ENCODE data around the gene ABI3BP. TPM values are rescaled to one million over a fixed set of nuclear protein-coding genes. Genes with fewer than 3 reads are reported as not detected.

Gene ABI3BP
- total RNA-seq, 5 donors from 2014 or later (not counting 1 experiment from before 2014, with no cell fraction given), result 0.18 to 0.66 (median 0.43) TPM; not detected in 2

- peaks cover 0 to 3% of the 10 kb centered on the region in 2 experiments for H3K27me3 ChIP-seq (replicated peaks in 1 of 2; ENCODE audit: control insufficient read depth in 2 of 2, extremely low read depth in 1 of 2, insufficient read depth in 2 of 2, low read length in 1 of 2)
- H3K4me1 Mint-ChIP-seq, result no peaks in the 10 kb centered on the region
- no peaks in the 10 kb centered on the region for H3K36me3 Mint-ChIP-seq
- WGBS (ENCODE audit: insufficient coverage), result 67% methylated on average over 1 of the region's 2 CpGs
- no peak for ATAC-seq (replicated peaks in 1 of 4)
- H3K27me3 Mint-ChIP-seq, result peaks cover 15 to 31% of the 10 kb centered on the region in 2 donors
- no peaks in the 10 kb centered on the region for H3K9me3 Mint-ChIP-seq
- no peaks in the 10 kb centered on the region for H3K4me1 ChIP-seq (ENCODE audit: control insufficient read depth in 1 of 2, extremely low read depth in 1 of 2, insufficient read depth in 2 of 2, low read length in 2 of 2)
- H3K9me3 ChIP-seq, result no peaks in the 10 kb centered on the region
- H3K36me3 ChIP-seq (ENCODE audit: control insufficient read depth in 2 of 2, extremely low read depth in 1 of 2, insufficient read depth in 1 of 2, low read length in 1 of 2), result no peaks in the 10 kb centered on the region
- DNase-seq, result no peak
- H3K27ac ChIP-seq (ENCODE audit: low read length), result no peak overlapping the region
- no peak overlapping the region for H3K4me3 ChIP-seq (ENCODE audit: control insufficient read depth in 1 of 2, extremely low read depth in 1 of 2, low read length in 1 of 2)
- CTCF ChIA-PET, result no interaction called here
- H3K27ac Mint-ChIP-seq, result no peak overlapping the region
- H3K4me3 Mint-ChIP-seq, result no peak overlapping the region
- POLR2A ChIA-PET, result no interaction called here
Observed at GRCh38 chr3:100831629-100832028, 161.6 kb downstream of the ABI3BP start.

GRCh38 chr3:100830931-100831330 lies 162.3 kb downstream of the ABI3BP start:
- H3K27me3 ChIP-seq (replicated peaks in 1 of 2; ENCODE audit: control insufficient read depth in 2 of 2, extremely low read depth in 1 of 2, insufficient read depth in 2 of 2, low read length in 1 of 2), result peaks cover 0 to 3% of the 10 kb centered on the region in 2 experiments
- H3K27ac ChIP-seq (ENCODE audit: low read length), result no peak overlapping the region
- no peaks in the 10 kb centered on the region for H3K4me1 ChIP-seq (ENCODE audit: control insufficient read depth in 1 of 2, extremely low read depth in 1 of 2, insufficient read depth in 2 of 2, low read length in 2 of 2)
- ChIA-PET CTCF (no interaction called here), POLR2A (no interaction called here)
- no peak for ATAC-seq (replicated peaks in 1 of 4)
- Mint-ChIP-seq H3K4me1 (no peaks in the 10 kb centered on the region), H3K27me3 (peaks cover 15 to 30% of the 10 kb centered on the region in 2 donors), H3K9me3 (no peaks in the 10 kb centered on the region), H3K4me3 (no peak overlapping the region), H3K27ac (no peak overlapping the region), H3K36me3 (no peaks in the 10 kb centered on the region)
- H3K4me3 ChIP-seq (ENCODE audit: control insufficient read depth in 1 of 2, extremely low read depth in 1 of 2, low read length in 1 of 2), result no peak overlapping the region
- no peak for DNase-seq
- no peaks in the 10 kb centered on the region for H3K9me3 ChIP-seq
- no peaks in the 10 kb centered on the region for H3K36me3 ChIP-seq (ENCODE audit: control insufficient read depth in 2 of 2, extremely low read depth in 1 of 2, insufficient read depth in 1 of 2, low read length in 1 of 2)

DNA sequence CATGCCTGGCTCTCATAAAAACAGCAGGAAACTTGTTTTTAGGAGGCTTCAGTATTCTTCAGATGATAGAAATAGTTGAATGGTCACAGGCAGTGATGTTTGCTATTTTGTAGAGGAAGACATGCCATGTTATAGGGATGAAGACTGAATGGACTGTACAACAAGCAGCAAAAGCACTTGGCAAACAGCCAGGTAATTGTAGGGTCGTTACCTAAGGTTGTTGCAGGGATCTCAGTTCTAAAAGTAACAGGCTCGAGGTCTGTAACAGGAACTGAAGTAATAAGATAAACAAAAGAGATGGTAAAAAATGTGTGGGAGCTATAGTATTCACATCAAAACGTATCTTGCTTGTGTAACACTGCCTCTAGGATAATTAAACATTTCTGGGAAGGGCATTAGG lies 167.6 kb downstream of the ABI3BP start:
- H3K9me3 Mint-ChIP-seq, result no peaks in the 10 kb centered on the region
- CTCF ChIA-PET, result no interaction called here
- WGBS (ENCODE audit: insufficient coverage), result no CpG with 5 or more reads among the region's 3 CpGs

GRCh38 chr3:100815583-100815982 lies 177.6 kb downstream of the ABI3BP start:
- Histone ChIP-seq H3K4me3 (ENCODE audit: control insufficient read depth in 1 of 2, extremely low read depth in 1 of 2, low read length in 1 of 2) (no peak overlapping the region), H3K4me1 (ENCODE audit: control insufficient read depth in 1 of 2, extremely low read depth in 1 of 2, insufficient read depth in 2 of 2, low read length in 2 of 2) (no peaks in the 10 kb centered on the region), H3K27me3 (replicated peaks in 1 of 2; ENCODE audit: control insufficient read depth in 2 of 2, extremely low read depth in 1 of 2, insufficient read depth in 2 of 2, low read length in 1 of 2) (no peaks in the 10 kb centered on the region), H3K9me3 (no peaks in the 10 kb centered on the region), H3K36me3 (ENCODE audit: control insufficient read depth in 2 of 2, extremely low read depth in 1 of 2, insufficient read depth in 1 of 2, low read length in 1 of 2) (no peaks in the 10 kb centered on the region), H3K27ac (ENCODE audit: low read length) (no peak overlapping the region)
- ChIA-PET CTCF (no interaction called here), POLR2A (no interaction called here)
- Mint-ChIP-seq H3K9me3 (no peaks in the 10 kb centered on the region), H3K36me3 (no peaks in the 10 kb centered on the region), H3K4me3 (no peak overlapping the region), H3K27ac (no peak overlapping the region), H3K27me3 (peaks cover 5 to 6% of the 10 kb centered on the region in 2 donors), H3K4me1 (no peaks in the 10 kb centered on the region)
- DNase-seq (no peak), ATAC-seq (replicated peaks in 1 of 4) (no peak)
- WGBS (ENCODE audit: insufficient coverage), result 63% methylated on average over 1 of the region's 3 CpGs

More for the DNA sequence above, 167.6 kb downstream of the ABI3BP start:
- Mint-ChIP-seq H3K4me3 (no peak overlapping the region), H3K36me3 (no peaks in the 10 kb centered on the region), H3K27ac (no peak overlapping the region), H3K4me1 (no peaks in the 10 kb centered on the region), H3K27me3 (peaks cover 13 to 29% of the 10 kb centered on the region in 2 donors)
- Histone ChIP-seq H3K27me3 (replicated peaks in 1 of 2; ENCODE audit: control insufficient read depth in 2 of 2, extremely low read depth in 1 of 2, insufficient read depth in 2 of 2, low read length in 1 of 2) (peaks cover 0 to 3% of the 10 kb centered on the region in 2 experiments), H3K9me3 (no peaks in the 10 kb centered on the region), H3K4me3 (ENCODE audit: control insufficient read depth in 1 of 2, extremely low read depth in 1 of 2, low read length in 1 of 2) (no peak overlapping the region), H3K4me1 (ENCODE audit: control insufficient read depth in 1 of 2, extremely low read depth in 1 of 2, insufficient read depth in 2 of 2, low read length in 2 of 2) (no peaks in the 10 kb centered on the region), H3K27ac (ENCODE audit: low read length) (no peak overlapping the region), H3K36me3 (ENCODE audit: control insufficient read depth in 2 of 2, extremely low read depth in 1 of 2, insufficient read depth in 1 of 2, low read length in 1 of 2) (no peaks in the 10 kb centered on the region)
- ATAC-seq (replicated peaks in 1 of 4), result no peak
- POLR2A ChIA-PET, result no interaction called here
- no peak for DNase-seq

DNA sequence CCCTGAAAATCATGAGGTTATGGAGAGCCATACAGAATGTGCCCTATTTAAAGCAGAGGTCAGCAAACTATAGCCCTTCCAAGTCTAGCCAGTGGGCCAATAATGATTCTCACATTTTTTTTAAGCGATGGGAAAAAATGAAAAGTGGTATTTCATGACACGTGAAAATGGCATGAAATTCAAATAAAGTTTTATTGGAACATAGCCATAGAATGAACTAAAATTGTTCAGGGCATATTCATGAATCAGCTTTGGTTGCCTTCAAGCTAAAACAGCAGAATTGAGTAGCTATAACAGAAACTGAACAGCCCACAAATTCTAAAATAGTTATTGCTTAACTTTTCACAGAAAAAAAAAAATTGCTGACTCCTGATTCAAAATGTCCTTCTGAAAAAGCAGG lies 179.4 kb downstream of the ABI3BP start:
- Mint-ChIP-seq H3K9me3 (no peaks in the 10 kb centered on the region), H3K4me1 (no peaks in the 10 kb centered on the region), H3K4me3 (no peak overlapping the region), H3K27ac (no peak overlapping the region), H3K36me3 (no peaks in the 10 kb centered on the region), H3K27me3 (peaks cover 4 to 12% of the 10 kb centered on the region in 2 donors)
- Histone ChIP-seq H3K4me1 (ENCODE audit: control insufficient read depth in 1 of 2, extremely low read depth in 1 of 2, insufficient read depth in 2 of 2, low read length in 2 of 2) (no peaks in the 10 kb centered on the region), H3K27ac (ENCODE audit: low read length) (no peak overlapping the region), H3K9me3 (no peaks in the 10 kb centered on the region), H3K36me3 (ENCODE audit: control insufficient read depth in 2 of 2, extremely low read depth in 1 of 2, insufficient read depth in 1 of 2, low read length in 1 of 2) (no peaks in the 10 kb centered on the region), H3K27me3 (replicated peaks in 1 of 2; ENCODE audit: control insufficient read depth in 2 of 2, extremely low read depth in 1 of 2, insufficient read depth in 2 of 2, low read length in 1 of 2) (no peaks in the 10 kb centered on the region), H3K4me3 (ENCODE audit: control insufficient read depth in 1 of 2, extremely low read depth in 1 of 2, low read length in 1 of 2) (no peak overlapping the region)
- DNase-seq, result no peak
- ChIA-PET POLR2A (no interaction called here), CTCF (no interaction called here)
- no peak for ATAC-seq (replicated peaks in 1 of 4)
- 79% methylated on average over 2 of the region's 2 CpGs for WGBS (ENCODE audit: insufficient coverage)

DNA sequence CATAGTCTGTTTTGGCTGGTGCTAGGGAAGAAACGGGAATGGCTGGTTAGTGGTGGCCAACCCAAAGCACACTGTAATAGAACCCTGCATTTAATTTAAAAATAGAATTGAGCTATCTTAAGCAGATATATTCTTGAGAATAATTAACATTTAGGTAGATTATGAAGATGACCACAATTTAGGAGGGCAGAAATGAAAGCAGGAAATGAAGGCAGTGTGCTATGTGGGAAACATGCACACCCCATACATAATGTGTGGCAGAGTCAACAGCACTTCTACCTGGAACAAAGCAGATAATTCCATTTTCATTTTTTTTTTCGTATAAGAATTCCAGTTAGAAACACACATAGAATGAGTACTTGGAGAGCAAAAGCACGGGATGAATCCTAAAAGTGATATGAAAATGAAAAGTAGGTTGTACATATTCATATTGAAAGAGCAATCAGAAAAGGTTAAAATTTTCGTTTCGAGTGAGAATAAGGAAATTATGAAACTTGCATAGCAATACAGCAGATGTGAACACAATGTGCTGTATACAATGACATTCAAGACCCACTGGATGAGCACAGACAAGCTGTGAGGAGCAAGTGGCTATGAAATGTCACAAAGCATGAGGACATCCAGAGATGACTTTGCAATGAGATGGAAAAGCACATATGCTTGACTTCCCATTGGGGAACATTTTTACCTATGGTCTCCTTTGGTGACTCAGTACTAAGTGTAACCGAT lies 181.3 kb downstream of the ABI3BP start:
- Histone ChIP-seq H3K9me3 (no peaks in the 10 kb centered on the region), H3K36me3 (ENCODE audit: control insufficient read depth in 2 of 2, extremely low read depth in 1 of 2, insufficient read depth in 1 of 2, low read length in 1 of 2) (no peaks in the 10 kb centered on the region), H3K4me3 (ENCODE audit: control insufficient read depth in 1 of 2, extremely low read depth in 1 of 2, low read length in 1 of 2) (no peak overlapping the region), H3K27ac (ENCODE audit: low read length) (no peak overlapping the region), H3K27me3 (replicated peaks in 1 of 2; ENCODE audit: control insufficient read depth in 2 of 2, extremely low read depth in 1 of 2, insufficient read depth in 2 of 2, low read length in 1 of 2) (no peaks in the 10 kb centered on the region), H3K4me1 (ENCODE audit: control insufficient read depth in 1 of 2, extremely low read depth in 1 of 2, insufficient read depth in 2 of 2, low read length in 2 of 2) (no peaks in the 10 kb centered on the region)
- ChIA-PET CTCF (no interaction called here), POLR2A (no interaction called here)
- no peaks in the 10 kb centered on the region for H3K36me3 Mint-ChIP-seq
- no CpG with 5 or more reads among the region's 6 CpGs for WGBS (ENCODE audit: insufficient coverage)
- H3K27me3 Mint-ChIP-seq, result peaks cover 8 to 12% of the 10 kb centered on the region in 2 donors
- H3K27ac Mint-ChIP-seq, result no peak overlapping the region
- H3K9me3 Mint-ChIP-seq, result no peaks in the 10 kb centered on the region
- H3K4me1 Mint-ChIP-seq, result no peaks in the 10 kb centered on the region
- ATAC-seq (replicated peaks in 1 of 4), result no peak
- no peak for DNase-seq
- no peak overlapping the region for H3K4me3 Mint-ChIP-seq

- no peak overlapping the region for H3K27ac ChIP-seq (ENCODE audit: low read length)
- CTCF ChIA-PET, result no interaction called here
- Mint-ChIP-seq H3K9me3 (no peaks in the 10 kb centered on the region), H3K36me3 (no peaks in the 10 kb centered on the region), H3K27me3 (peaks cover 10 to 12% of the 10 kb centered on the region in 2 donors), H3K4me3 (no peak overlapping the region), H3K4me1 (no peaks in the 10 kb centered on the region), H3K27ac (no peak overlapping the region)
- no peak overlapping the region for H3K4me3 ChIP-seq (ENCODE audit: control insufficient read depth in 1 of 2, extremely low read depth in 1 of 2, low read length in 1 of 2)
- DNase-seq (no peak), ATAC-seq (replicated peaks in 1 of 4) (no peak)
- H3K36me3 ChIP-seq (ENCODE audit: control insufficient read depth in 2 of 2, extremely low read depth in 1 of 2, insufficient read depth in 1 of 2, low read length in 1 of 2), result no peaks in the 10 kb centered on the region
- H3K27me3 ChIP-seq (replicated peaks in 1 of 2; ENCODE audit: control insufficient read depth in 2 of 2, extremely low read depth in 1 of 2, insufficient read depth in 2 of 2, low read length in 1 of 2), result no peaks in the 10 kb centered on the region
- H3K4me1 ChIP-seq (ENCODE audit: control insufficient read depth in 1 of 2, extremely low read depth in 1 of 2, insufficient read depth in 2 of 2, low read length in 2 of 2), result no peaks in the 10 kb centered on the region
- POLR2A ChIA-PET, result interaction anchor here in 1 of 2 donors (0.6 kb wide), 1 partner anchor 65 kb away, joined by 3 read pairs; no protein-coding TSS in a partner anchor
- no CpG with 5 or more reads among the region's 1 CpG for WGBS (ENCODE audit: insufficient coverage)
- no peaks in the 10 kb centered on the region for H3K9me3 ChIP-seq
Observed at GRCh38 chr3:100810671-100811070, 182.6 kb downstream of the ABI3BP start.
